ENCODE measurements around the gene FEN1. TPM values are rescaled to one million over a fixed set of nuclear protein-coding genes. Genes with fewer than 3 reads are reported as not detected.

FEN1 gene
- total RNA-seq, 1 donor, result 9.0 TPM

GRCh38 chr11:61769946-61770683 is 22.6 kb upstream of the FEN1 start:
- Histone ChIP-seq H2AFZ (ENCODE audit: low read length) (no peak overlapping the region), H3K9me3 (ENCODE audit: low read depth, low read length) (no peaks in the 10 kb centered on the region), H3K4me2 (ENCODE audit: insufficient read depth, low read length) (no peak overlapping the region), H3K4me3 (ENCODE audit: insufficient read depth, low read length) (no peak overlapping the region), H3K27ac (ENCODE audit: low read depth, low read length) (no peak overlapping the region), H3K36me3 (ENCODE audit: insufficient read depth, low read length) (no peaks in the 10 kb centered on the region), H4K20me1 (ENCODE audit: insufficient read depth, low read length) (no peaks in the 10 kb centered on the region), H3K4me1 (ENCODE audit: insufficient read depth, low read length) (no peaks in the 10 kb centered on the region), H3K79me2 (ENCODE audit: insufficient read depth, low read length) (no peaks in the 10 kb centered on the region), H3K27me3 (ENCODE audit: insufficient read depth, low read length) (no peaks in the 10 kb centered on the region)
- DNase-seq (ENCODE audit: insufficient read length, low spot score, missing footprints), result no peak
- TF ChIP-seq CTCF (IDR thresholded peaks at IDR 0.05; ENCODE audit: extremely low read depth, low read depth, low read length), result no peak

- Histone ChIP-seq H3K4me3 (ENCODE audit: insufficient read depth, low read length) (no peak overlapping the region), H3K27me3 (ENCODE audit: insufficient read depth, low read length) (no peaks in the 10 kb centered on the region), H3K27ac (ENCODE audit: low read depth, low read length) (no peak overlapping the region), H3K4me1 (ENCODE audit: insufficient read depth, low read length) (no peaks in the 10 kb centered on the region), H4K20me1 (ENCODE audit: insufficient read depth, low read length) (no peaks in the 10 kb centered on the region), H2AFZ (ENCODE audit: low read length) (no peak overlapping the region), H3K36me3 (ENCODE audit: insufficient read depth, low read length) (no peaks in the 10 kb centered on the region), H3K4me2 (ENCODE audit: insufficient read depth, low read length) (no peak overlapping the region), H3K79me2 (ENCODE audit: insufficient read depth, low read length) (no peaks in the 10 kb centered on the region), H3K9me3 (ENCODE audit: low read depth, low read length) (no peaks in the 10 kb centered on the region)
- TF ChIP-seq CTCF (IDR thresholded peaks at IDR 0.05; ENCODE audit: extremely low read depth, low read depth, low read length), result no peak
- DNase-seq (ENCODE audit: insufficient read length, low spot score, missing footprints), result peak; percentile 75
These were observed 21.4 kb upstream of the FEN1 start for GRCh38 chr11:61771195-61771894.

- H3K36me3 ChIP-seq (ENCODE audit: insufficient read depth, low read length), result no peaks in the 10 kb centered on the region
- no peaks in the 10 kb centered on the region for H3K27me3 ChIP-seq (ENCODE audit: insufficient read depth, low read length)
- H3K79me2 ChIP-seq (ENCODE audit: insufficient read depth, low read length), result no peaks in the 10 kb centered on the region
- no peak overlapping the region for H2AFZ ChIP-seq (ENCODE audit: low read length)
- TF ChIP-seq CTCF (IDR thresholded peaks at IDR 0.05; ENCODE audit: extremely low read depth, low read depth, low read length), result no peak
- H3K9me3 ChIP-seq (ENCODE audit: low read depth, low read length), result no peaks in the 10 kb centered on the region
- no peak overlapping the region for H3K4me3 ChIP-seq (ENCODE audit: insufficient read depth, low read length)
- no peak overlapping the region for H3K27ac ChIP-seq (ENCODE audit: low read depth, low read length)
- DNase-seq (ENCODE audit: insufficient read length, low spot score, missing footprints), result peak; percentile 84
- no peaks in the 10 kb centered on the region for H4K20me1 ChIP-seq (ENCODE audit: insufficient read depth, low read length)
- no peaks in the 10 kb centered on the region for H3K4me1 ChIP-seq (ENCODE audit: insufficient read depth, low read length)
- H3K4me2 ChIP-seq (ENCODE audit: insufficient read depth, low read length), result no peak overlapping the region
These were observed 20.7 kb upstream of the FEN1 start for GRCh38 chr11:61771985-61772455.

- H2AFZ ChIP-seq (ENCODE audit: low read length), result no peak overlapping the region
- no peaks in the 10 kb centered on the region for H3K9me3 ChIP-seq (ENCODE audit: low read depth, low read length)
- H3K36me3 ChIP-seq (ENCODE audit: insufficient read depth, low read length), result no peaks in the 10 kb centered on the region
- H3K4me2 ChIP-seq (ENCODE audit: insufficient read depth, low read length), result no peak overlapping the region
- H3K27me3 ChIP-seq (ENCODE audit: insufficient read depth, low read length), result no peaks in the 10 kb centered on the region
- no peaks in the 10 kb centered on the region for H3K79me2 ChIP-seq (ENCODE audit: insufficient read depth, low read length)
- no peaks in the 10 kb centered on the region for H3K4me1 ChIP-seq (ENCODE audit: insufficient read depth, low read length)
- H4K20me1 ChIP-seq (ENCODE audit: insufficient read depth, low read length), result no peaks in the 10 kb centered on the region
- H3K27ac ChIP-seq (ENCODE audit: low read depth, low read length), result no peak overlapping the region
- no peak for TF ChIP-seq CTCF (IDR thresholded peaks at IDR 0.05; ENCODE audit: extremely low read depth, low read depth, low read length)
- no peak overlapping the region for H3K4me3 ChIP-seq (ENCODE audit: insufficient read depth, low read length)
- peak; percentile 79 for DNase-seq (ENCODE audit: insufficient read length, low spot score, missing footprints)
These were observed 19.4 kb upstream of the FEN1 start for GRCh38 chr11:61773356-61773755.
